G401 (cell line): ENCODE measurements around the gene EIF3L. TPM values are rescaled to one million over a fixed set of nuclear protein-coding genes. Genes with fewer than 3 reads are reported as not detected.
A peak's percentile ranks its signal among the peaks of the same experiment; 100 is the strongest.
"Not testable (repeated sequence)": the region's sequence is repeated elsewhere in the genome, so short reads cannot be mapped to it uniquely, and the experiment has no call there.

Experiments used
- DNase-seq: peaks from one replicate; pipeline ENCODE4 v3.0.0-alpha.2; 2015; ENCODE audit warnings: low spot score
- in situ Hi-C: cut with HindIII; loops from 2 replicates; pipeline ENCODE4 v1.10.0; 2016; ENCODE audit warnings: low sequenced_read_pairs, mixed read lengths
- total RNA-seq: library from RNA; depleted of rRNA; stranded (reverse); fragments of >200 nt; shearing (Covaris generic); gene quantifications from 2 replicates; pipeline ENCODE4 v1.2.3, GENCODE V29; 2014; rRNA removed

Gene EIF3L
- 595 and 685 TPM in 2 replicates for total RNA-seq

DNA sequence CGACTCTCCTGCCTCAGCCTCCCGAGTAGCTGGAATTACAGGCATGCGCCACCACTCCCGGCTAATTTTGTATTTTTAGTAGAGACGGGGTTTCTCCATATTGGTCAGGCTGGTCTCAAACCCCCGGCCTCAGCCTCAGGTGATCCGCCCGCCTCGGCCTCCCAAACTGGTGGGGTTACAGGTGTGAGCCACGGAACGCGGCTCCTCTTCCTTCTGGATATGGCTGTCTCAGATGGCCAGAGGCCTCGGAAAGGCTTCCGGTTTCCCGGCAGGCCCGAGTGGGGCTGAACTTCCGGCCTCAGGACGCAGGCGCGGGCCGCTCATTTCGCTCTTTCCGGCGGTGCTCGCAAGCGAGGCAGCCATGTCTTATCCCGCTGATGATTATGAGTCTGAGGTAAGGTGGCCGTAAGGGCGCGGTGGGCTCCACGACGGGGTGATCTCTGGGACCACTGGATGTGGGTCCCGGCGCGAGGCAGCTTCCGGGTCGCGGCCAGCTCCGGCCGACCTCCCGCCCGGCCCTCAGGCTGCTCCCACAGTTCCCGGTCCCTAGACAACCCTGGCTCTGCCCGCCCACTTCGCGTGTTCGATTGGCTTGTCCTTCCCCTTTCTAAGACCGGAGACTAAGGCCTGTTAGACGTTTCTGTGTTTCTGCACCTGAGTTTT lies at the start of gene EIF3L:
TSS of gene EIF3L (plus strand) at position 331 of the 663 bp plus-strand sequence. CDS start at position 362, 31 bp downstream.
- DNase-seq: peak; percentile 93
- in situ Hi-C loops: no loop called here

DNA sequence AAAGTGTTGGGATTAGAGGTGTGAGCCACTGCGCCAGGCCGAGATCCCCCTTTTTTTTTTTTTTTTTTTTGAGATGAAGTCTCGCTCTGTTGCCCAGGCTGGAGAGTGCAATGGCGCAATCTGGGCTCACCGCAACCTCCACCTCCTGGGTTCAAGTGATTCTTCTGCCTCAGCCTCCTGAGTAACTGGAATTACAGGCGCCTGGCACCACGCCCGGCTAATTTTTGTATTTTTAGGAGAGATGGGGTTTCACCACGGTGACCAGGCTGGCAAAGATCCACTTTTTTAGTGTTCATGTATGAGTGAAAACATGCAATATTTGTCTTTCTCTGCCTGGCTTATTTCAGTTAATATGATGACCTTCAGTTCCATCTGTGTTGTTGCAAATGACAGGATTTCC lies 49.2 kb upstream of the EIF3L start:
- DNase-seq, in situ Hi-C loops: not testable (repeated sequence)

DNA sequence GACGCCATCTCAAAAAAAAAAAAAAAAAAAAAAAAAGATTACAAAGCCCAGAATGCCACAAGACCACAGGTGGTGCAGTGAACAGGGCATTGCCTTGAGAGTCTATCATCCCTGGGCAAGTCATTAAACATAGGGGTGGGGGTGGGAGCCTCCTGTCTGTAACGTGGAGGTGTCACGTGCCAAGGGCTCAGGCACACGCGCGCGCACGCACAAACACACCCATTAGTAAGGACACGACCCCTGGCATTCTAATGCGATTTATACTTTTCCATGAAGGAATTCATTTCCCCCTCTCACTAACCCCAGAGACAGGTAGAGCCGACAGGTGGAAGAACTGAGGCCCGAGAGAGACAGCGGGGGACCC lies 47.3 kb upstream of the EIF3L start:
- DNase-seq: peak; percentile 57

DNA sequence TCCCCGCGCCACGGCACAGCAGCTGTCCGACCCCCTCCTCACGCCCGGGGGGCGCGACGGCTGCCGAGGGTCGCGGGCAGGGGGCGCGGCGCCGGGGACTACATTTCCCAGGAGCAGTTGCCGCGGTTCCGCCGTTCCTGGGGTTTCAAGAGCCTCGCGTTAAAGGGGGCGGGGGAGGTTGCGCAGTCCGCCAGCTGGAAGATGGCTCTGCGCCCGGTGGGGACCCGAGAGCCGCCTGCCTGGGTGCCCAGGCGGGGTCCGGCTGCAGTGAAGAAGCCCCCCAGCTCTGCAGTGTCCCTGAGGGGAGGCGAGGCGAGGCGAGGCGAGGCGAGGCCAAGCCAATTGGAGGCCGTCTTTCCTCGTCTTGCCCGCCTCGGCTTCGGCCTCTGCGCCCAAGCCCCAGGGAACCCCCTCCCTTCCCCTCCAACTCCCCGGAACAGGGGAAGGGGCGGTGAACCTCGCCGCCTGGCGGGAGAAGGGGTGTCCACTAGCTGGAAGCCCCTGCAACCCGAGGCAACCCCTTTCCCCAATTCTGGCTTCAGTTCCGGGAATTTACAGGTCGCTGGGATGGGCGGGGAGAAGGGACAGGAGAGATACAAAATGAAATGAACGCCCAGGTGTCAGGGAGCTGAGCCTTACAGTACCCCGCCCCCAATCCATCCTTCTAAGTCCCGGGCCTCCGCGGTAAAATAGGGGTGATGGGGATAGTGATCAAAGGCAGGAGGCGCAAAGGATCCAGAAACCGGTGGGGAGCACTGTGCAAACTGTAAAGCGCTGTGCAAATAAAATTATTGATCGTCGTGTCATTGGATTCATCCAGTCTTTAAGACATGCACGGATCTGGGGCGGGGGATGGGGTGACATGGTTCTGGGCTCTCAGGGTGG lies 46.7 kb upstream of the EIF3L start:
- in situ Hi-C loops: no loop called here
- peak; percentile 78 for DNase-seq

More for the DNA sequence above, 47.3 kb upstream of the EIF3L start:
- in situ Hi-C loops: no loop called here

DNA sequence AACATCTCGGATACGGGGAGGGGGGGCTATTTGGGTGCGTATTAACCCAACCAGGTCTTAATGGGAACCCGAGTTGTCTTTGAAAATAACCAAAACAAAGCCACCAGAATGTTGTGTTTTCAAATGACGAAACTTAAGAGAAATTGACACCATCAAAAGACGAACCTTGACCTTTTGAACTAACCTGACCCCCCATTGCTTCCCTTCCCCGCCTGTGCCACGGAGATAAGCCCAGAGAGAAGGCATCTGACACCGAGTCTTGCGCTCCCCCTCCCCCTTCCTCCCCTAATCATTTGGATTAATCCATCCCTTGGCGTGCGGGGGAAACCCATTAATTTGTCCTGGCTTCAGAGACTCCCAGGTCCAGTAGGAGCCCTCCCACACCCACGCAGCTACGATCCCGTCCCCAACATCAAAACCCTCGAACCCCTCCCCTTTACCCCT lies 46.0 kb upstream of the EIF3L start:
- no peak for DNase-seq
- in situ Hi-C loops: no loop called here

DNA sequence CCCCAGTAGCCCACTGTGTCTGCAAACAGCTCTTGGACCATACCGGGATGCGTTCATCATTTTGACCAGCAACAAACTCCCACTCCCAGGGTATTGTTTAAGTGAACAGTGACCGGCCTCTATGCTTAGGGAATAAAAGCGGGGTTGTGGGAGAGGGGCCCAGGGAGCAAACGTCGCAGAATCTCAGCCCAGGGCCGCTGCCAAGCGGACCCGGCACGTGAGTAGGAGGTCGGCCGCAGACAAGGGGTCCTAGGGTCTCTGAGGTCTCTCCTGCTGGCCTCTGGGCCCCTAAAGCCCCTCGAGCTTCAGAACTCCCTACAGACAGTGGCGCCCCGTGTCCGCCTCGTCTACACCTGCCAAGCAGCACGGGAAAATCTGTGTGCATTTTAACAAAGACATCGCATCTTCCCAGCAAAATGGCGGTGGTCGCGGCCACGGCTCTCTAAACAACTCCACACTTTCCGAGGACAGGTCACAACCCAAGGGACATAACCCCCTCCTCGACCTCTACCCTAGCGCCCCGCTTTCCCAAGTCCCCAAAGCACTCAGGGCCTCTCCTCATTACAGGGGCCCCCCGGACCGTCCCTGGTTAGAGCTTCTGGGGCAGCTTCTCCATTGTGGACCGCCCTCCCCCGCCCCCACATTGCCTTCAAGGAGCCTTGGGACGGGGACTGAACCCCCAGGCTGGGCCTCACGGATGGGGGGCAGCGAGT lies 45.4 kb upstream of the EIF3L start:
- in situ Hi-C loops: no loop called here
- DNase-seq: no peak

DNA sequence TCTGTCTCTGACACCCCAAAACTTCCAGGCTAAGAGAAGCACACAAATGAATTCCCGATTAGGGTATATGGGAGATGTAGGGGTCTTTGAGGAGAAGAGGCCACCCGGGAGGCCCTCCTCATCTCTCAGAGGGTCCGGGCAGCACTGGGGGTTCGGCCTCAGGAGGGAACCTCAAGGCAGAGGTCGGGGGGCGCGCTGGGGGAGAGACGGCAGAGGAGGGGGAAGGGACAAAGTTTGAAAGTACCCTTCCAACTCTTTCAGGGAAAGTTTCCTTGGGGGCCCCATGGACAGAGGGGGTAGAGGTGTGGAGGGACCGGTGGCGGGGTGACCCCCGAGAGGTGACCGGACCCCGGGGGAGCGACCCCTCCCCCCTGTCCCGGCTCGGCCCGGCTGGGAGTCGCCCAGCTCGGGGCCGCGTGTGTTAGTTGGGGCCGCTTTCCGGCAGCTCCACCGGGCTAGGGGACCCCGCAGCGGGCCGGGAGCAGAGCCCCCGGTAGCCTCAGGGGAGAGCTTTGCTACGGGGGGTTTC lies 44.8 kb upstream of the EIF3L start:
- in situ Hi-C loops: no loop called here
- no peak for DNase-seq

DNA sequence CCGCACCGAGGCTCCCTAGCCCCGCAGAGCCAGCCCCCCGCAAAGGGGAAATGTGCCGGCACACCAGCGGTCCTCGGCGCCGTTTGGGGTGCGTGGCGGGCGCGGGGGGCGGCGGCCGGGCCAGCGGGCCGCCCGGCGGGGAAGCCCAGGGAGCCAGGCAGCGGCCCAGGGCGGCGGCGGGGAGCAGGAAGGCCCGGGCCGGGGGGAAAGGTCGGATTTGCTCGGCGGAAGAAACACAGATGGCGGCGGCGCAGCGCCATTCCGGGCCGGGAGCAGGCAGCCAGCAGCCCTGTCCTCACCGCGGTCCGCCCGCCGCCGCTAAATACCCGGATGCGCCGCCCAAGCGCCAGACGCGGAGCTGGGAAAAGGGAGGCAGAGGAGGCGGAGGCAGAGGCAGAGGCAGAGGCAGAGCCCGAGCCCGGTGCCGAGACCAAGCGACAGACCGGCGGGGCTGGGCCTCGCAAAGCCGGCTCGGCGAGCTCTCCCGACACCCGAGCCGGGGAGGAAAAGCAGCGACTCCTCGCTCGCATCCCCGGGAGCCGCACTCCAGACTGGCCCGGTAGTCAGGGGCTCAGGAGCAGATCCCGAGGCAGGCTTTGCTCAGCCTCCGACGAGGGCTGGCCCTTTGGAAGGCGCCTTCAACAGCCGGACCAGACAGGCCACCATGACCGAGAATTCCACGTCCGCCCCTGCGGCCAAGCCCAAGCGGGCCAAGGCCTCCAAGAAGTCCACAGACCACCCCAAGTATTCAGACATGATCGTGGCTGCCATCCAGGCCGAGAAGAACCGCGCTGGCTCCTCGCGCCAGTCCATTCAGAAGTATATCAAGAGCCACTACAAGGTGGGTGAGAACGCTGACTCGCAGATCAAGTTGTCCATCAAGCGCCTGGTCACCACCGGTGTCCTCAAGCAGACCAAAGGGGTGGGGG lies 44.1 kb upstream of the EIF3L start:
- in situ Hi-C loops: no loop called here
- DNase-seq: peak; percentile 85

DNA sequence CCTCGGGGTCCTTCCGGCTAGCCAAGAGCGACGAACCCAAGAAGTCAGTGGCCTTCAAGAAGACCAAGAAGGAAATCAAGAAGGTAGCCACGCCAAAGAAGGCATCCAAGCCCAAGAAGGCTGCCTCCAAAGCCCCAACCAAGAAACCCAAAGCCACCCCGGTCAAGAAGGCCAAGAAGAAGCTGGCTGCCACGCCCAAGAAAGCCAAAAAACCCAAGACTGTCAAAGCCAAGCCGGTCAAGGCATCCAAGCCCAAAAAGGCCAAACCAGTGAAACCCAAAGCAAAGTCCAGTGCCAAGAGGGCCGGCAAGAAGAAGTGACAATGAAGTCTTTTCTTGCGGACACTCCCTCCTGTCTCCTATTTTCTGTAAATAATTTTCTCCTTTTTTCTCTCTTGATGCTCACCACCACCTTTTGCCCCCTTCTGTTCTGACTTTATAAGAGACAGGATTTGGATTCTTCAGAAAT lies 43.4 kb upstream of the EIF3L start:
- in situ Hi-C loops: no loop called here

DNA sequence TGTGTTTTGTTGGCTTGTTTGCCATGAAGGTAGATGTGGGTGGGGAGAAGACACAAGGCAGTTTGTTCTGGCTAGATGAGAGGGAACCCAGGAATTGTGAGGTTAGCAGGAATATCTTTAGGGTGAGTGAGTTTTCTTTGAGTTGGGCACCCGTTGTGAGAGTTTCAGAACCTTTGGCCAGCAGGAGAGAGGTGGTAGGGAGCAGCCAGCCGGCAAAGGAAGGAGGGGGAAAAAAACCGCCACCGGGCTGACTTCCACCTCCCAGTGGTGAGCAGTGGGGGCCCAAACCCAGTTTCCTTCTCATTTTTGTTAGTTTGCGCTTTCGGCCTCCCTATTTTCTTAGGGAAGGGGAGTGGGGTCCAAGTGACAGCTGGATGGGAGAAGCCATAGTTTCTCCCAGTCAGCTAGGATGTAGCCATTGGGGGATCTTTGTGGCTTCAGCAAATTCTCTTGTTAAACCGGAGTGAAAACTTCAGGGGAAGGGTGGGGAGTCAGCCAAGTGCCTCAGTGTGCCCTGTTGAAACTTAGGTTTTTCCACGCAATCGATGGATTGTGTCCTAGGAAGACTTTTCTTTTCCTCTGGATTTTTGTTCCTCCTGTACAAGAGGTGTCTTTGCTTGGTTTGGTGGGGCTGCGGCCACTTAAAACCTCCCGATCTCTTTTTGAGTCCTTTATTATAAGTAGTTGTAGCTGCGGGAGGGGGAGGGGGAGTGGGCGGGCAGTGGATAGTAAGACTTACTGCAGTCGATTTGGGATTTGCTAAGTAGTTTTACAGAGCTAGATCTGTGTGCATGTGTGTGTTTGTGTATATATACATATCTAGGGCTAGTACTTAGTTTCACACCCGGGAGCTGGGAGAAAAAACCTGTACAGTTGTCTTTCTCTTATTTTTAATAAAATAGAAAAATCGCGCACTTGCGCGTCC lies 42.5 kb upstream of the EIF3L start:
- in situ Hi-C loops: no loop called here
- peak; percentile 41 for DNase-seq

More for the DNA sequence above, 43.4 kb upstream of the EIF3L start:
- DNase-seq: peak; percentile 28

DNA sequence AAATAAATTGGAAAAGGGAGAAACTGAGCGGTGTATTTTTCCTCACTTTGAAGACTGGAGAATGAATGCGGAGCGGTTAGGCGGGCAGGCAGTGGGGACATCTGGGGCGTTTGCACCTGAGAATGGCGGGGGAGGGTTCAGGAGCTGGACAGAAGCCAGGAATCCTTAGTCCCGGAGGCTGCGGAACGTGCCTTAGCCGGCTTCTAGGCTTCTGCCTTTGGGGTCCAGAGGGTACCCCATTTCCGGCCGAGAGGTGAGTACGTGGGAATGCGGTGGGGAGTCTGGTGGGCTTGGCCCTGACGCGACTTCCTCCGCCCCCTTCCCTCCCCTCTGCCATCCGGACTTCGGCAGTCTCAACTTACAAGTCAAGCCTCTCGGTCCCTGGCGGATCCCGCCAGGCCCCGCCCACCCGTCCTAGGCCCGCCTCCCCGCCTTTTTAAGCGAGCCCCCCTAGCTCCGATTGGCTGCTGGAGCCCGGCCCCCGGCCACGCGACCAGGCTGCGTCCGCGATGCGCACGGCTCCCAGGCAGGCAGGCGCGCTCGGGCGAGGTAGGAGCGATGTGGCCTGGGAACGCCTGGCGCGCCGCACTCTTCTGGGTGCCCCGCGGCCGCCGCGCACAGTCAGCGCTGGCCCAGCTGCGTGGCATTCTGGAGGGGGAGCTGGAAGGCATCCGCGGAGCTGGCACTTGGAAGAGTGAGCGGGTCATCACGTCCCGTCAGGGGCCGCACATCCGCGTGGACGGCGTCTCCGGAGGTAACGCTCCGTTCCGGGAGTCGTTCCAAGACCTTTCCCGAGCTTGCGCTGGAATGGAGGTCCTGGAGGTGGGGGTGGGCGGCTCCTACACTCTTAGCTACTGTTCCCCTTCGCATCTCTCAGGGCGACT lies 41.6 kb upstream of the EIF3L start, which contains the start of gene GCAT:
TSS of gene GCAT (plus strand) at position 525 of the 884 bp plus-strand sequence. CDS start at position 559, 34 bp downstream.
- peak; percentile 97 for DNase-seq
- in situ Hi-C loops: no loop called here

DNA sequence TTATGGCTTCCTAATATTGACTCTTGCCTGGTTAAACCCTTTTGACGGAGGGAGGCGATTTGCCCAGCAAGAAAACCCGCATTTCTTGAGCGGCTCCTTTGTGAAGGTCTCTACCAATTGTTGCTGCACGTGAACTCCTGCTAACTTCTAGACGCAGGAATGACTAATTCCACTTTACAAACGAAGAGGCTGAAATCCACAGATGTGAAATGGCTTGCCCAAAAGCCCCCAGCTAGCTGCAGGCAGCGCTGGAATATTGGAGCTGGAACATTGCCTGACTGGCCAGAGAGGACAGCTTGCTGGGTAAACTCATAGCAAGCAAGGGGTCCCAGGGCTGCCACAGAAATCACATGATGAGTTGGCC lies 40.9 kb upstream of the EIF3L start:
- in situ Hi-C loops: no loop called here
- DNase-seq: no peak

DNA sequence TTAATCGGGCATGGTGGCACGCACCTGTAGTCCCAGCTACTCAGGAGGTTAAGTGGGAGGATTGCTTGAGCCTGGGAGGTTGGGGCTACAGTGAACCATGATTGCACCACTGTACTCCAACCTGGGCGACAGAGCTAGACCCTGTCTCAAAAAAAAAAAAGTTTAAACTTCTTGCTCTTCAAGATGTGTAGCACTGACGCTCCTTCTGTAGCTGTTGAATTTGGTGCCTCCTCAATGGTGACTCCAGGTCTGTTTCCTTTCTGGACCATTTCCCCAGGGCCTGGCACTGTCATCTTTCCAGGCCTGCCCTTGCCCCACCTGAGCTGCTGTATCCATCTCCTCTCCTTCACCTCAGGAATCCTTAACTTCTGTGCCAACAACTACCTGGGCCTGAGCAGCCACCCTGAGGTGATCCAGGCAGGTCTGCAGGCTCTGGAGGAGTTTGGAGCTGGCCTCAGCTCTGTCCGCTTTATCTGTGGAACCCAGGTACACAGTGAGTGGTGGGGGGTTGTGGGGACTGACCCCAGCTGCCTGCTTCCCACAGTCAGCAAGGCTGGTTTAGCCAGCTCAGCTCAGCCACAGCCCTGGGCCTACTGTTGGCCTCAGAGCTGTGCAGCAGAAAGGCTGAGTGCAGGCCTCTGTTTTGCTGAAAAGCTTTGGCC lies 39.4 kb upstream of the EIF3L start:
- in situ Hi-C loops: no loop called here
- no peak for DNase-seq

DNA sequence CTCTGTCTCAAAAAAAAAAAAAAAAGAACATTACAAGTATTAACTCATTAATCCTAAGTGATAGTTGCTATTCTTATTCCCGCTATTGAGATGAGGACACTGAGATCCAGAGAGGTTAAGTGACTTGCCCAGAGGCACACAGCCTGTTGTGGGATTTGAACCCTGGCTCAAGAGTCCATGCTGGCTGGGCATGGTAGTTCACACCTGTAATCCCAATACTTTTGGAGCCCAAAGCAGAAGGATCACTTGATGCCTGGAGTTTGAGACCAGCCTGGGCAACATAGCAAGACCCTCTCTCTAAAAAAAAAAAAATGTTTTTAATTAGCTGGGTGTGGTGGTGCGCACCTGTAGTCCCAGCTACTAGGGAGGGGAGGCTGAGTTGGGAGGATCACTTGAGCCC lies 37.4 kb upstream of the EIF3L start:
- DNase-seq: no peak
- in situ Hi-C loops: no loop called here

DNA sequence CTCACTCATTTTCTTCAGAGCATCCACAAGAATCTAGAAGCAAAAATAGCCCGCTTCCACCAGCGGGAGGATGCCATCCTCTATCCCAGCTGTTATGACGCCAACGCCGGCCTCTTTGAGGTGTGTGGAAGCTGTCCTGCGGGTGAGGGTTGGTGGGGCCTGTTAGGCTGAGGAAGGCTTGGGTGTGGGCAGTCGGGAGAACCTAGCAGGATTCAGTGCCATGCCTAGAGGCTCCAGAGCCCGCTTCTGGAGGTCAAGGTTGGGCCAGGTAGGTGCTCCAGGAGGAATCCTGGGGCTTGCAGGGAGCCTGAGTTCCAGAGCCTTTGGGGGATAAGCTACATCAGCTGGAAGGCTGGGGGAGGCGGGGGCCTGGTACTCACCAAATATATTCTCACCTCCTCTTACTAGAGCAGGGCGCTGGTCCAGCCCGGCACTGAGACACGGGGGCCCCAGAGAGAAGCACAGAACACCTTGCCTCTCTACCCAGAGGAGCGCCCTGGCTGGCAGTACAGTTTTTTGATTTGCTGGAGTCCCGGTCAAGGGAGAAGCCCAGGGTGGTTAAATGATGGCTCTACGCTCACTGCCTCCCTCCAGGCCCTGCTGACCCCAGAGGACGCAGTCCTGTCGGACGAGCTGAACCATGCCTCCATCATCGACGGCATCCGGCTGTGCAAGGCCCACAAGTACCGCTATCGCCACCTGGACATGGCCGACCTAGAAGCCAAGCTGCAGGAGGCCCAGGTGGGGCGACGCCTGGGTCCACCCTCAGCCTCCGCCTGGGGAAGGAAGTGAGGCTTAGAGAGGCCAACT lies 36.1 kb upstream of the EIF3L start:
- no peak for DNase-seq
- in situ Hi-C loops: no loop called here
